HUES6 (cell line): ENCODE data around the gene MAD2L1BP.

Source experiments
- H3K27ac ChIP-seq: 2 replicates; pipeline ENCODE4 v1.7.0; 2013; ENCODE audit warnings: low read depth, mild to moderate bottlenecking, low read length, inconsistent platforms
- H3K27me3 ChIP-seq: 2 replicates; pipeline ENCODE4 v1.6.1; 2013; ENCODE audit warnings: low read length; ENCODE audit not compliant: control insufficient read depth, insufficient read depth
- H3K36me3 ChIP-seq: 2 replicates; pipeline ENCODE4 v1.6.1; 2013; ENCODE audit warnings: low read length; ENCODE audit not compliant: control insufficient read depth, insufficient read depth
- H3K4me1 ChIP-seq: 2 replicates; pipeline ENCODE4 v1.6.1; 2013; ENCODE audit warnings: low read length; ENCODE audit not compliant: control insufficient read depth, insufficient read depth
- H3K4me3 ChIP-seq: 2 replicates; pipeline ENCODE4 v1.5.1; 2013; ENCODE audit warnings: low read depth, low read length
- H3K9ac ChIP-seq: one replicate; pipeline ENCODE4 v1.6.1; 2013; ENCODE audit warnings: mild to moderate bottlenecking, low read length
- H3K9me3 ChIP-seq: 2 replicates; pipeline ENCODE4 v1.6.1; 2013; ENCODE audit warnings: low read depth, low read length; ENCODE audit not compliant: control insufficient read depth, insufficient read depth

MAD2L1BP gene

DNA sequence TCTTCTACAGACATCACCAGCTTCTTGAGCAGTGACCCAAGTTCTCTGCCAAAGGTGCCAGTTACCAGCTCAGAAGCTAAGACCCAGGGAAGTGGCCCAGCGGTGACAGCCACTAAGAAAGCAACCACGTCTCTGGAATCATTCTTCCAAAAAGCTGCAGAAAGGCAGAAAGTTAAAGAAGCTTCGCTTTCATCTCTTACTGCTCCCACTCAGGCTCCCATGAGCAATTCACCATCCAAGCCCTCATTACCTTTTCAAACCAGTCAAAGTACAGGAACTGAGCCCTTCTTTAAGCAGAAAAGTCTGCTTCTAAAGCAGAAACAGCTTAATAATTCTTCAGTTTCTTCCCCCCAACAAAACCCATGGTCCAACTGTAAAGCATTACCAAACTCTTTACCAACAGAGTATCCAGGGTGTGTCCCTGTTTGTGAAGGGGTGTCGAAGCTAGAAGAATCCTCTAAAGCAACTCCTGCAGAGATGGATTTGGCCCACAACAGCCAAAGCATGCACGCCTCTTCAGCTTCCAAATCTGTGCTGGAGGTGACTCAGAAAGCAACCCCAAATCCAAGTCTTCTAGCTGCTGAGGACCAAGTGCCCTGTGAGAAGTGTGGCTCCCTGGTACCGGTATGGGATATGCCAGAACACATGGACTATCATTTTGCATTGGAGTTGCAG, 21.8 kb upstream of the MAD2L1BP start:
- Histone ChIP-seq H3K36me3 (peaks cover 34% of the 10 kb centered on the region), H3K27ac (no peak overlapping the region; the same call in 1 of the 2 replicates), H3K4me1 (no peaks in the 10 kb centered on the region), H3K27me3 (no peaks in the 10 kb centered on the region), H3K9me3 (no peaks in the 10 kb centered on the region), H3K9ac (no peak overlapping the region), H3K4me3 (no peak overlapping the region)

DNA sequence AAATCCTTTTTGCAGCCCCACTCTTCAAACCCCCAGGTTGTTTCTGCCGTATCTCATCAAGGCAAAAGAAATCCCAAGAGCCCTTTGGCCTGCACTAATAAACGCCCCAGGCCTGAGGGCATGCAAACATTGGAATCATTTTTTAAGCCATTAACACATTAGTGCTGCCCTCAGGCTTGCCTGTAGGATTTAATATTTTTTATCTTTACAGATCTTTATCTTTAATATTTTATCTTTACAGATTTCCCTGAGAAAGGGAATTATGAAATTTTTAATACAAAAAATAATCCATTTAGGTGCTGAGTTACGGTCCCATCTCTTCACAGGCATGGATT, 21.3 kb upstream of the MAD2L1BP start:
- H3K4me3 ChIP-seq, result no peak overlapping the region
- H3K4me1 ChIP-seq, result no peaks in the 10 kb centered on the region
- H3K27me3 ChIP-seq, result no peaks in the 10 kb centered on the region
- peaks cover 38% of the 10 kb centered on the region for H3K36me3 ChIP-seq
- no peak overlapping the region for H3K9ac ChIP-seq
- H3K9me3 ChIP-seq, result no peaks in the 10 kb centered on the region
- no peak overlapping the region for H3K27ac ChIP-seq

DNA sequence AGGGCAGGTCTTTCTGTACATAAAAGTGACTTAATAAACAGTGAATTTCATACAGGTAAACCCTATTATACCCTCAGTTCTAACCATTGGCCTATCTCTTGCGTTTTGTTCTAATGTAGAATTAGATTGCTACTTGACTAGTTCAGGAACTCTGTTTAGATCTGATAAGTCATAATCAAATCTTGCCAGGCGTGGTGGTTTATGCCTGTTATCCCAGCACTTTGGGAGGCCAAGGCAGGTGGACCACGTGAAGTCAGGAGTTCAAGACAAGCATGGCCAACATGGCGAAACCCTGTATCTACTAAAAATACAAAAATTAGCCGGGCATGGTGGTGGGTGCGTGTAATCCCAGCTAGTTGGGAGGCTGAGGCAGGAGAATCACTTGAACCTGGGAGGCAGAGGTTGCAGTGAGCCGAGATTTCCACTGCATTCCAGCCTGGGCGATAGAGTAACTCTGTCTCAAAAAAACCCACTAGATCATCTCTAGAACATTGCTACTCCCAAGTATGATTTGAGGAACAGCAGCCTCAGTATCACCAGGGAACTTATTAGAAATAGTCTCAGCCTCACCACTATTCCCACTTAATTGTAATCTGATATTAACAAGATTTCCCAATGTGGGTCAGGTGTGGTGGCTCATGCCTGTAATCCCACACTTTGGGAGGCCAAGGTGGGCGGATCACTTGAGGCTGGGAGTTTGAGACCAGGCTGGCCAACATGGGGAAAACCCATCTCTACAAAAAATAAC, 18.7 kb upstream of the MAD2L1BP start:
- Histone ChIP-seq H3K9me3 (no peaks in the 10 kb centered on the region), H3K9ac (no peak overlapping the region), H3K4me3 (no peak overlapping the region), H3K36me3 (peaks cover 47% of the 10 kb centered on the region), H3K4me1 (no peaks in the 10 kb centered on the region), H3K27ac (no peak overlapping the region), H3K27me3 (no peaks in the 10 kb centered on the region)

DNA sequence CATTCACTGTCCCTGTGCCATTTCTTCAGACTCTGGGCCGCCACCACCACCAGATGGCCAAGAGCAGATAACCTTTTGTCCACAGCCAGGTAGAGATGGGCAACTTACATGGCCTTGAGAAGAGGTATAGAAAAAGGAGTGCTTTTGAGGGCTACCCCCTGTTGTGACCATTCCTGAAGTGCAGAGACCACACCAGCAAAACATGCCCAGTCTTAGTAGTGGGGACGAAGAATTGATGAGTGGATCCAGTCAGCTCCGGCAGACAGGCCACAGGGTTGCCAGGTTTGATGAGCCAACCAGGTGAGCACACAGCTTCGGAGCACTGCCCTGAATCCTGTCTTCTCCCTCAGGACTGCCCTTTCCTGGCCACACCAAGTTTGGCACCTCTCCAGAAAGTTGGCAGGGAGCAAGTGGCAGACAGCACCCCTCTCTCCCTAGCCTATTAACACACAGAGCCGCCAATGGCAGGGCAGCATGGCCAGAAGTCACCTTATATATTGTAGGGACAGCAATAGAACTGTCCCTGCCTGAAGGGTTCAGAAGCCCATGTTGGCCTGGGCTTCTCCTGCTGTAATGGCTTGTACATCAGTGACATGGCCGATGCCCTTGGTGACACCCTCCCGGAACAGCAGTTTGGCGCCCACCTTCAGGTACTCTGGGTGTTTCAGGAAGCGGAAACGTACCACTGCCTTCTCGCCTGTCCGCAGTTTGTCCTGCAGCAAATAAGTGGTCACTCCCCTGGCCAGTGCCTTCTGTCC, 14.4 kb upstream of the MAD2L1BP start:
- Histone ChIP-seq H3K9me3 (no peaks in the 10 kb centered on the region), H3K9ac (no peak overlapping the region), H3K27me3 (no peaks in the 10 kb centered on the region), H3K36me3 (peaks cover 72% of the 10 kb centered on the region), H3K4me3 (no peak overlapping the region), H3K4me1 (no peaks in the 10 kb centered on the region), H3K27ac (no peak overlapping the region)

DNA sequence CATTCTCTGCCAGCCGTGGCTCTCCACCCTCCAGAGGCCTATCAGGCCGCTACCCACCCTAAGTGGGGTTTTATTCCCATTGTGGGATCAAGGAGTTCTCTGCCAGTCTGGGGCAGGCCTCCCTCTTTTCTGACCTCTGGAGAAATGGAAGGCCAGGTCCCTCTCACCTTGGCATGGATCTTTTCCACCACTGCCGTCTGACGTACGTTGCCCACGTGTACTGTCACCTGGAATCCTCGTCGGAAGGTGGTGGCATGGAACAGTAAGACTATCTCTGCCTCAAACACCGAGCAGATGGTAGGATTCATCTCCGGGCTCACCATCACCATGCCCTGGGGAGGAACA, 13.8 kb upstream of the MAD2L1BP start:
- Histone ChIP-seq H3K9me3 (no peaks in the 10 kb centered on the region), H3K4me1 (no peaks in the 10 kb centered on the region), H3K27ac (no peak overlapping the region), H3K27me3 (no peaks in the 10 kb centered on the region), H3K36me3 (peaks cover 75% of the 10 kb centered on the region), H3K4me3 (no peak overlapping the region), H3K9ac (no peak overlapping the region)

DNA sequence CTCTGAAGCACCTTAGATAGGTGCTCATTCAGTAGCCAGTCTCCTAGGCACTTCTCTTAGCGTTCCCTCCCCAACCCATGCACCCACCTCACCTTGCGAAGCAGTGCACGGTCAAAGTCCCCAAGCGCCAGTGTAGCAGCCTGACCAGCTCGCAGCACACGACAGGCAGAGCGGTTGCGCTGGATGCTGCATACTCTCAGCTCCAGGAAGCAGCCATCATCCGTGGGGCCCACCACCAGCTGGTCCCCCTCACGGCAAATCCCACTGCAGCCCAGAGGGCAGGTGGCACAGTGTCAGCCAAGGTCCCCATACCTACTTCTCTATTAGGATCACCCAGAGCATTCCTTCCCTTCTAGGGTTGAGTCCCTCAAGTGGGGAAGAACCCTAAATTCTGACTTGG, 13.1 kb upstream of the MAD2L1BP start:
- H3K4me1 ChIP-seq, result no peaks in the 10 kb centered on the region
- no peak overlapping the region for H3K4me3 ChIP-seq
- peaks cover 83% of the 10 kb centered on the region for H3K36me3 ChIP-seq
- H3K27ac ChIP-seq, result no peak overlapping the region
- no peak overlapping the region for H3K9ac ChIP-seq
- H3K27me3 ChIP-seq, result no peaks in the 10 kb centered on the region
- H3K9me3 ChIP-seq, result no peaks in the 10 kb centered on the region

DNA sequence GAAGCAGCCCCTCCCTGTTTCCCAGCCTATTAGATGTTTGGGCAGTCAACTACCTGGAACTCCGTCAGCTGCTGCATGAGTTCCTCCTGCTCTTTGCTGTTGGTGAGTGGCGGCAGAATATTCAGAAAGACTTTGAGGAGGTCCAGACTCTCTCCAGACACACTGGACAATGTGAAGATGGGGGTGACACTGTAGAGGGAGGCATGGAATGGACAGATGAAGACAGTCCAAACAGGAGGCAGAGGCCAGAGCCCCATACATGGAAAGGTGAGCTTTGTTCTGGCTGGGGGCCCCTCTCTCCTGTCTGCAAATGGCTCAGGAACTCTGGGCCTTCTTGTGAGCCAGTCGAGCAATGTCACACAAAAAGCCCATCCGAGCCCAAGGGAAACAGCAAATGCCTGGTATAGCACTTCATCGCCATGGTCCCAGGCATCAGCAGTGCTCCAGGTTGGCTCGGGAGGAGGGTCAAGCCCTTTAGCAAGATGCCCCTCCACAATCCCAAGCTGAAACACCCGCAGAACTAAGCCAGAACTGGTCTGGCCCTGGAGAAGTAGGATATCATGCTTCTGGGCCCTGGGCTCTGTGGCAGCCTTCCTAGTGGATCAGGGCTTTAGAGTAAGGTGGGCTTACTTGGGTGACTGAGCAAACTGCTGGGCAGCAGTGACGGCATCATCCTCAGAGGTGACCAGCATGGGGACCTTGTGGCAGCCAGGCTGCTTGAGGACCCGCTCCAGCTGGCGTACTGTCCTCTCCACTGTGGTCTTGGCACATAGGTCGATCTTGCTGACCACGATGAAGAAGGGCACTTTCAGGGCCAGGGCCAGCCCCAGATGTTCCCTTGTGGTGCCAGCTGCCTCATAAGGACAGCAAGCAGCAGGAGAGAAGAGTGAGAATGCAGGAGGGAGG, 11.5 kb upstream of the MAD2L1BP start:
- Histone ChIP-seq H3K9me3 (no peaks in the 10 kb centered on the region), H3K9ac (no peak overlapping the region), H3K27ac (no peak overlapping the region), H3K4me1 (no peaks in the 10 kb centered on the region), H3K36me3 (peaks cover 81% of the 10 kb centered on the region), H3K4me3 (no peak overlapping the region), H3K27me3 (no peaks in the 10 kb centered on the region)

DNA sequence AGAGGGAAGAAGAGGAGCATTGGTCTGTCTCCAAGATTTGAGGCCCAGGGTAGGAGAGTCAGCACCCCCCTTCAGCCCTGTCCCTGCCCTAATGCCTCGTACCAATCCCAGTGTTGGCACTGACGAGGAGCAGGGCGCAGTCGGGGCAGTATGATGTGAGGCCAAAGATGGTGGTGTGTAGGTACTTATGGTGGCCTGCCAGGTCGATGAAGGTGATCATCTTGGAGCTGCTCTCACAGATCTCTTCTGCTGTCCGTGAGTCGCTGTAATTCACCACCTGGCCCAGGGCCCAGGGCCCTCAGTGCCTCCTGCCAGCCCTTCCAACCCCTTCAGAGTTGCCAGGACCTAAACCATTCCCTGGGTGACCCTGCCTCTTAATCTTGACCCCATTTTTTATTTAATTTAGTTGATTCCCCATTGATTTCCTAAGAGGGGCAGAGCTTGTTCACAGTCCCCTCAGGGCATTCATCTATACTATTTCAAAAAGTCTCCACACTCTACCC, 10.8 kb upstream of the MAD2L1BP start:
- no peak overlapping the region for H3K4me3 ChIP-seq
- no peaks in the 10 kb centered on the region for H3K27me3 ChIP-seq
- peaks cover 75% of the 10 kb centered on the region for H3K36me3 ChIP-seq
- no peak overlapping the region for H3K9ac ChIP-seq
- no peaks in the 10 kb centered on the region for H3K4me1 ChIP-seq
- H3K27ac ChIP-seq, result no peak overlapping the region
- no peaks in the 10 kb centered on the region for H3K9me3 ChIP-seq

DNA sequence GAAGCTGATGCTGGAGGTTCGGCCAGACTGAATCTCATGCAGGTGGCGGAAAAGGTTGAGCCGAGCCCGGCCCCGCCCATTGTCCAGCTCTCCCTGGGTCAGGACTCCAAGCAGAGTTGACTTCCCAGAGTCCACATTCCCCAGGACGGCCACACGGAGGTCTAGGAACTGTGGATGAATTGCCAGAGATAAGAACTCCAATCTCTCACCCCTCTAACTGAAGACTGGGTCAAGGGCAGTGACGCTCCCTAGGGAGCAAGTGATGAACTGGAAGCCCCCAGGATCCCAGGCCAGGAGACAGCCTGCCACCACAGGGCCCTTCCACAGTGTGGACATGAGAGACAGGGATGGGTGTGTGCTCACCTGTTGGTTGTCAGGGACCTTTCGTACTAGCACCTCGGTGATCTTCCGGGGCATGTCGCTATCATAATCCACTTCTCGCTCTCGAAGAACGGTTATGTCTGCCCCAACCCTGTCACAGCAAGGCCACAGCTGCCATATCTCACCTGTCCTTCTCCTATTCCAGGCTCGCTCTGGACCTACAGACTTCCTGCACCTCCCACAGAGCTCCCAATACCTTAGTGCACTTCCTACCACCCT, 10.1 kb upstream of the MAD2L1BP start:
- Histone ChIP-seq H3K9ac (no peak overlapping the region), H3K9me3 (no peaks in the 10 kb centered on the region), H3K27ac (no peak overlapping the region), H3K27me3 (no peaks in the 10 kb centered on the region), H3K4me3 (no peak overlapping the region), H3K4me1 (peaks cover 4% of the 10 kb centered on the region), H3K36me3 (peaks cover 69% of the 10 kb centered on the region)

DNA sequence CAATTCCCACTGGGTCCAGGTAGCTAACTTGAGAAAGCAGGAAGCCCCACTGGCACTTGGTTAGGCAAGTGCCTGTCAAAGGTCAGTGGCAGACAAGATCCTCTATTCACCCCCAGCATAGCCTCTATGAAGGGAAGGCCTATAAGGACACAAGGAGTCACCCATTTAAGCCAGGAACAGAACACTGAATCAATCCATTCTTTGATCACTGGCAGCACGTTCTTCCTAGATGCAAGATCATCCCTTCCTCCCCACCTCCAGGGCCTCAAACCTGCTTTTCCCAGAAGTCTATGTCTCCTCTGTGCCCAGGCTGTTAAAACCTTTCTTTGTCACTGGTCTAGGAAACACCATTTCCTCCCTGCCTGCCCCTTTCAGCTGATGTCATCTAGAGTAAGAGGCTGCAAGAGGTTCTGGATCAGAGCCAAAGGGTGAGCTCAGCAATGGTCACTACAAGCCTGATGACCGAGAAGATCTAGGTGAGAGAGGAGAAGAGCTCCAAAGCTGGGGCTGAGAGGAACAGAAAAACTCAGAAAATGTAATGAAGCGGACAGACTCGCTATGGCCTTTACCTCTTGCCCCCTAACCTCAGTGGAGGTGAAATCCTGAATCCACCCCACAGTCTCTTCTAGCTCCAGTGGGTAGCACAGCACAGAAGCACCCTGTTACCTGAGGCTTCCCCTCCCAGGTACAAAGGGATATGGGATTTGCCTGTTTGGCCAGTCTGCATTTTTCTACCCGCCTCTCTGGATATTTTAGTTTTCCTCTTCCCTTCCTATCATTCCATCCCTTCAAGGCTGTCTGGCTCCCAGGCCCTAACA, 8.4 kb upstream of the MAD2L1BP start:
- Histone ChIP-seq H3K9ac (peak overlapping the region; percentile 35), H3K9me3 (no peaks in the 10 kb centered on the region), H3K27ac (no peak overlapping the region), H3K4me3 (no peak overlapping the region), H3K27me3 (no peaks in the 10 kb centered on the region), H3K36me3 (peaks cover 52% of the 10 kb centered on the region), H3K4me1 (peaks cover 8% of the 10 kb centered on the region)
